SK-N-SH (cell line): ENCODE results near the gene DNAH9. TPM values are rescaled to one million over a fixed set of nuclear protein-coding genes. Genes with fewer than 3 reads are reported as not detected.

Experiments used
- CTCF ChIA-PET: fragments of 300-600, 350-600 bp; formaldehyde crosslinking; extraction: SDS; loops from one replicate; lab custom pipeline; 2021; lab: Yijun Ruan, JAX
- POLR2A ChIA-PET: fragments of 350-600 bp; sonication (Branson Sonifier 250); formaldehyde crosslinking; extraction: SDS; loops from one replicate; lab custom pipeline; 2020; ENCODE audit warnings: antibody characterized with exemption, inconsistent platforms; lab: Yijun Ruan, JAX
- DNase-seq: peaks from one replicate; pipeline ENCODE4 v3.0.0; 2012
- H2AFZ ChIP-seq: fragments of 200-600 bp; sonication (generic); 2 replicates; pipeline ENCODE4 v1.8.1; 2016; ENCODE audit warnings: antibody characterized with exemption, mild to moderate bottlenecking, low read depth
- H3F3A ChIP-seq: fragments of 200-600 bp; sonication (generic); replicated peaks from 2 replicates; pipeline ENCODE3; 2016; ENCODE audit warnings: antibody characterized with exemption, mild to moderate bottlenecking; ENCODE audit not compliant: insufficient read depth
- H3K27ac ChIP-seq, 2 experiments: fragments of 200-500 bp in 1 of 2; fragments of 200-600 bp in 1 of 2; sonication (Bioruptor generic) in 1 of 2; sonication (generic), shearing (Covaris generic) in 1 of 2; 2 replicates each; pipeline versions ENCODE4 v1.5.1 to v1.6.1; 2014 to 2016; ENCODE audit warnings: low read depth in 2 of 2, inconsistent platforms in 1 of 2, low read length in 1 of 2, mild to moderate bottlenecking in 1 of 2, mixed read lengths in 1 of 2
- H3K27me3 ChIP-seq: fragments of 200-600 bp; sonication (generic), shearing (Covaris generic); 2 replicates; pipeline ENCODE4 v1.6.1; 2016; ENCODE audit warnings: mixed run types; ENCODE audit not compliant: insufficient read depth
- H3K36me3 ChIP-seq, 2 experiments: fragments of 200-500 bp in 1 of 2; fragments of 200-600 bp in 1 of 2; sonication (Bioruptor generic) in 1 of 2; sonication (generic) in 1 of 2; replicated peaks in 1 of 2; 2 replicates each; pipeline versions ENCODE3 to v1.5.1; 2014 to 2016; ENCODE audit warnings: low read length in 1 of 2, mild to moderate bottlenecking in 1 of 2; ENCODE audit not compliant: insufficient read depth in 2 of 2, control insufficient read depth in 1 of 2
- H3K4me1 ChIP-seq, 2 experiments: fragments of 200-500 bp in 1 of 2; fragments of 200-600 bp in 1 of 2; sonication (Bioruptor generic) in 1 of 2; sonication (generic), shearing (Covaris generic) in 1 of 2; 2 replicates each; pipeline versions ENCODE4 v1.5.1 to v1.6.1; 2014 to 2016; ENCODE audit warnings: low read depth in 1 of 2, low read length in 1 of 2, mixed run types in 1 of 2; ENCODE audit not compliant: insufficient read depth in 2 of 2, control insufficient read depth in 1 of 2
- H3K4me2 ChIP-seq: fragments of 200-600 bp; sonication (generic), shearing (Covaris generic); 2 replicates; pipeline ENCODE4 v1.6.1; 2017; ENCODE audit warnings: mixed run types
- H3K4me3 ChIP-seq, 2 experiments: fragments of 200-500 bp in 1 of 2; fragments of 200-600 bp in 1 of 2; sonication (Bioruptor generic) in 1 of 2; sonication (generic), shearing (Covaris generic) in 1 of 2; 2 replicates each; pipeline versions ENCODE4 v1.5.1 to v1.8.1; 2014 to 2016; ENCODE audit warnings: low read depth in 2 of 2, inconsistent platforms in 1 of 2, low read length in 1 of 2, mild to moderate bottlenecking in 1 of 2, mixed read lengths in 1 of 2, moderate library complexity in 1 of 2
- H3K79me2 ChIP-seq: fragments of 200-600 bp; sonication (generic); 2 replicates; pipeline ENCODE4 v1.8.1; 2017; ENCODE audit warnings: mild to moderate bottlenecking; ENCODE audit not compliant: insufficient read depth
- H3K9ac ChIP-seq: fragments of 200-600 bp; sonication (generic); 2 replicates; pipeline ENCODE4 v1.6.1; 2017; ENCODE audit warnings: mixed run types
- H3K9me2 ChIP-seq: fragments of 200-600 bp; sonication (generic); 2 replicates; pipeline ENCODE4 v1.6.1; 2017; ENCODE audit warnings: mixed run types
- H3K9me3 ChIP-seq: fragments of 200-600 bp; sonication (generic); 2 replicates; pipeline ENCODE4 v1.6.1; 2017; ENCODE audit warnings: mixed run types, mild to moderate bottlenecking, moderate library complexity
- H4K20me1 ChIP-seq: fragments of 200-600 bp; sonication (generic); 2 replicates; pipeline ENCODE4 v1.6.1; 2017; ENCODE audit warnings: mild to moderate bottlenecking, mixed run types; ENCODE audit not compliant: insufficient read depth
- ELF1 ChIP-seq: IDR thresholded peaks from 2 replicates; pipeline ENCODE4 v1.4.0; 2012
- EP300 ChIP-seq, 2 experiments: IDR thresholded peaks; 2 replicates each; pipeline versions ENCODE4 v1.4.0 to v1.6.1; 2012; ENCODE audit warnings: borderline replicate concordance in 1 of 2, low read depth in 1 of 2, low read length in 1 of 2
- FOXM1 ChIP-seq: IDR thresholded peaks from 2 replicates; pipeline ENCODE4 v1.4.0; 2012; ENCODE audit warnings: low read depth, mild to moderate bottlenecking
- JUND ChIP-seq: IDR thresholded peaks from 2 replicates; pipeline ENCODE4 v1.4.0; 2012
- MXI1 ChIP-seq: IDR thresholded peaks from 2 replicates; pipeline ENCODE4 v1.6.1; 2012; ENCODE audit warnings: mild to moderate bottlenecking, low read depth, low read length, improper control_type of control experiment
- RAD21 ChIP-seq: IDR thresholded peaks from 2 replicates; pipeline ENCODE4 v1.6.1; 2012; ENCODE audit warnings: mild to moderate bottlenecking, low read length
- SIN3A ChIP-seq: IDR thresholded peaks from 2 replicates; pipeline ENCODE4 v1.6.1; 2012; ENCODE audit warnings: low read depth, mild to moderate bottlenecking, low read length, moderate library complexity, borderline replicate concordance
- SMC3 ChIP-seq: IDR thresholded peaks from 2 replicates; pipeline ENCODE4 v1.6.1; 2012; ENCODE audit warnings: low read depth, low read length, improper control_type of control experiment
- YY1 ChIP-seq: IDR thresholded peaks from 2 replicates; pipeline ENCODE4 v1.4.0; 2012; ENCODE audit warnings: low read depth, mild to moderate bottlenecking
- WGBS: methylation state at CpG from one replicate; pipeline ENCODE4 v1.1.6; 2017; ENCODE audit warnings: low lambda C conversion rate; 5-methylcytosine and 5-hydroxymethylcytosine counted together
- polyA plus RNA-seq, 3 experiments: library from polyadenylated mRNA; depleted of rRNA; stranded (reverse); fragments of >200 nt; gene quantifications; 2 replicates each; pipeline ENCODE4 v1.2.3, GENCODE V29; 2012
- TF ChIP-seq, protein P1 (sequence below): IDR thresholded peaks from 2 replicates; pipeline ENCODE4 v1.4.0; 2012; ENCODE audit warnings: low read depth, borderline replicate concordance
- TF ChIP-seq, protein P2 (sequence below): IDR thresholded peaks from 2 replicates; pipeline ENCODE4 v1.6.1; 2012; ENCODE audit warnings: mild to moderate bottlenecking, low read depth, low read length, moderate library complexity
- TF ChIP-seq, protein P3 (sequence below): IDR thresholded peaks from 2 replicates; pipeline ENCODE4 v1.4.0; 2012; ENCODE audit warnings: low read depth, borderline replicate concordance
- TF ChIP-seq, protein P4 (sequence below): fragments of 150-350 bp; IDR thresholded peaks from 2 replicates; pipeline ENCODE4 v1.6.1; 2017; ENCODE audit warnings: antibody characterized with exemption, low read length, low read depth, borderline replicate concordance
- TF ChIP-seq, protein P5 (sequence below): fragments of 150-350 bp; IDR thresholded peaks from 2 replicates; pipeline ENCODE4 v1.6.1; 2016; ENCODE audit warnings: mild to moderate bottlenecking, low read depth, low read length

Gene DNAH9
- polyA plus RNA-seq, 1 of the 3 experiments (the other 2 are of a cell fraction) = not detected

DNA sequence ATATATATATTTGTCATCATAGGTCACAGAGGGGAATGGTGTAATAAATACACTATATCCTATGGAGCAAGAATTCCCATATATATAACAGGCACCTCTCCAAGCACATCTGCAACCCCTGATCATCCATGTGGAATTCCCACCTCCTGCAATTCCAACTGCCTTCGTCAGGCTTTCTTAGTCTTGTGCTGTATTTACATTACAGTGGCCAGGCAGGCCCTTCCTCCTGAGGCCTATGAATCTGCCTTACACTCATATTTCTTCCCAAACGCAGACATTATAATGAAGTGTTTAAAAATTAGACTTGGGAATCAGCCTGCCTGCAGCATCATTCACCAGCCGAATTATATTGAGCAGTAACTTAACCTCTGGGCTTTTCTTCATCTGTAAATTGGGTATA lies 19.3 kb upstream of the DNAH9 start:
- no peak overlapping the region for H2AFZ ChIP-seq

DNA sequence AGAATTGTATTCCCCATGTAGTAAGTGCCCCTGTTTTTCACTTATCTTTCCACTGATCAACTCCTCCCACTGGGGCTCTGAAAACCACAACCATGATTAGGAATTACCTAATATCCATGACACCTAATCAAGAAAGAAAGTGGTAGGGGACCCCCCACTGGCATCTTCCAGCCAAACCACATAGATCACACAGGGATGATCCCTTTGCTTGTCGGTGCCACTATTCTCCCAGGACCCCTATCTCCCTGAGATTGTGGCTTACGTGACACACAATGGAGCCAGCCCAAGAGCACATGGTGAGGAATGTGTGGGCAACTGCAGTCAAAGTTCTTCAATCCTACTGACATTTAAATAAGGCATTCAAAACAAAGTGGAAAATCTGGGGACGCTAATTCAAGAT lies 17.6 kb upstream of the DNAH9 start:
- Histone ChIP-seq H3K9ac (no peak overlapping the region), H3K9me3 (no peaks in the 10 kb centered on the region), H3K9me2 (no peaks in the 10 kb centered on the region), H3K4me3 (no peak overlapping the region), H3K79me2 (no peaks in the 10 kb centered on the region), H3K27ac (no peak overlapping the region), H3K27me3 (no peaks in the 10 kb centered on the region), H3K36me3 (no peaks in the 10 kb centered on the region), H3K4me2 (no peak overlapping the region), H2AFZ (no peak overlapping the region), H3K4me1 (no peaks in the 10 kb centered on the region), H3F3A (no peaks in the 10 kb centered on the region), H4K20me1 (no peaks in the 10 kb centered on the region)
- POLR2A ChIA-PET = no interaction called here
- no peak for DNase-seq
- WGBS = 39% methylated on average over 3 of the region's 3 CpGs
- CTCF ChIA-PET = interaction anchor here (1.0 kb wide), 1 partner anchor 11 kb away, joined by 4 read pairs; no protein-coding TSS in a partner anchor
- TF ChIP-seq ELF1 = no peak
- TF ChIP-seq, protein P1, sequence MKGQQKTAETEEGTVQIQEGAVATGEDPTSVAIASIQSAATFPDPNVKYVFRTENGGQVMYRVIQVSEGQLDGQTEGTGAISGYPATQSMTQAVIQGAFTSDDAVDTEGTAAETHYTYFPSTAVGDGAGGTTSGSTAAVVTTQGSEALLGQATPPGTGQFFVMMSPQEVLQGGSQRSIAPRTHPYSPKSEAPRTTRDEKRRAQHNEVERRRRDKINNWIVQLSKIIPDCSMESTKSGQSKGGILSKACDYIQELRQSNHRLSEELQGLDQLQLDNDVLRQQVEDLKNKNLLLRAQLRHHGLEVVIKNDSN = no peak
- TF ChIP-seq JUND = no peak
- TF ChIP-seq FOXM1 = no peak
- TF ChIP-seq, protein P2, sequence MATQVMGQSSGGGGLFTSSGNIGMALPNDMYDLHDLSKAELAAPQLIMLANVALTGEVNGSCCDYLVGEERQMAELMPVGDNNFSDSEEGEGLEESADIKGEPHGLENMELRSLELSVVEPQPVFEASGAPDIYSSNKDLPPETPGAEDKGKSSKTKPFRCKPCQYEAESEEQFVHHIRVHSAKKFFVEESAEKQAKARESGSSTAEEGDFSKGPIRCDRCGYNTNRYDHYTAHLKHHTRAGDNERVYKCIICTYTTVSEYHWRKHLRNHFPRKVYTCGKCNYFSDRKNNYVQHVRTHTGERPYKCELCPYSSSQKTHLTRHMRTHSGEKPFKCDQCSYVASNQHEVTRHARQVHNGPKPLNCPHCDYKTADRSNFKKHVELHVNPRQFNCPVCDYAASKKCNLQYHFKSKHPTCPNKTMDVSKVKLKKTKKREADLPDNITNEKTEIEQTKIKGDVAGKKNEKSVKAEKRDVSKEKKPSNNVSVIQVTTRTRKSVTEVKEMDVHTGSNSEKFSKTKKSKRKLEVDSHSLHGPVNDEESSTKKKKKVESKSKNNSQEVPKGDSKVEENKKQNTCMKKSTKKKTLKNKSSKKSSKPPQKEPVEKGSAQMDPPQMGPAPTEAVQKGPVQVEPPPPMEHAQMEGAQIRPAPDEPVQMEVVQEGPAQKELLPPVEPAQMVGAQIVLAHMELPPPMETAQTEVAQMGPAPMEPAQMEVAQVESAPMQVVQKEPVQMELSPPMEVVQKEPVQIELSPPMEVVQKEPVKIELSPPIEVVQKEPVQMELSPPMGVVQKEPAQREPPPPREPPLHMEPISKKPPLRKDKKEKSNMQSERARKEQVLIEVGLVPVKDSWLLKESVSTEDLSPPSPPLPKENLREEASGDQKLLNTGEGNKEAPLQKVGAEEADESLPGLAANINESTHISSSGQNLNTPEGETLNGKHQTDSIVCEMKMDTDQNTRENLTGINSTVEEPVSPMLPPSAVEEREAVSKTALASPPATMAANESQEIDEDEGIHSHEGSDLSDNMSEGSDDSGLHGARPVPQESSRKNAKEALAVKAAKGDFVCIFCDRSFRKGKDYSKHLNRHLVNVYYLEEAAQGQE = no peak
- TF ChIP-seq SMC3 = no peak
- TF ChIP-seq YY1 = no peak
- TF ChIP-seq, protein P3, sequence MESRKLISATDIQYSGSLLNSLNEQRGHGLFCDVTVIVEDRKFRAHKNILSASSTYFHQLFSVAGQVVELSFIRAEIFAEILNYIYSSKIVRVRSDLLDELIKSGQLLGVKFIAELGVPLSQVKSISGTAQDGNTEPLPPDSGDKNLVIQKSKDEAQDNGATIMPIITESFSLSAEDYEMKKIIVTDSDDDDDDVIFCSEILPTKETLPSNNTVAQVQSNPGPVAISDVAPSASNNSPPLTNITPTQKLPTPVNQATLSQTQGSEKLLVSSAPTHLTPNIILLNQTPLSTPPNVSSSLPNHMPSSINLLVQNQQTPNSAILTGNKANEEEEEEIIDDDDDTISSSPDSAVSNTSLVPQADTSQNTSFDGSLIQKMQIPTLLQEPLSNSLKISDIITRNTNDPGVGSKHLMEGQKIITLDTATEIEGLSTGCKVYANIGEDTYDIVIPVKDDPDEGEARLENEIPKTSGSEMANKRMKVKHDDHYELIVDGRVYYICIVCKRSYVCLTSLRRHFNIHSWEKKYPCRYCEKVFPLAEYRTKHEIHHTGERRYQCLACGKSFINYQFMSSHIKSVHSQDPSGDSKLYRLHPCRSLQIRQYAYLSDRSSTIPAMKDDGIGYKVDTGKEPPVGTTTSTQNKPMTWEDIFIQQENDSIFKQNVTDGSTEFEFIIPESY = no peak
- TF ChIP-seq, protein P4, sequence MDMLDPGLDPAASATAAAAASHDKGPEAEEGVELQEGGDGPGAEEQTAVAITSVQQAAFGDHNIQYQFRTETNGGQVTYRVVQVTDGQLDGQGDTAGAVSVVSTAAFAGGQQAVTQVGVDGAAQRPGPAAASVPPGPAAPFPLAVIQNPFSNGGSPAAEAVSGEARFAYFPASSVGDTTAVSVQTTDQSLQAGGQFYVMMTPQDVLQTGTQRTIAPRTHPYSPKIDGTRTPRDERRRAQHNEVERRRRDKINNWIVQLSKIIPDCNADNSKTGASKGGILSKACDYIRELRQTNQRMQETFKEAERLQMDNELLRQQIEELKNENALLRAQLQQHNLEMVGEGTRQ = no peak

More for the DNA sequence above, 19.3 kb upstream of the DNAH9 start:
- no peaks in the 10 kb centered on the region for H3K27me3 ChIP-seq
- no peaks in the 10 kb centered on the region for H3F3A ChIP-seq
- WGBS = 18% methylated on average over 3 of the region's 3 CpGs
- no peak overlapping the region for H3K9ac ChIP-seq
- no peak overlapping the region for H3K4me3 ChIP-seq
- H3K9me2 ChIP-seq = no peaks in the 10 kb centered on the region
- no peaks in the 10 kb centered on the region for H3K4me1 ChIP-seq
- no peaks in the 10 kb centered on the region for H3K79me2 ChIP-seq
- no peak overlapping the region for H3K4me2 ChIP-seq
- no peak for DNase-seq
- H3K27ac ChIP-seq = no peak overlapping the region
- ChIA-PET CTCF (no interaction called here), POLR2A (no interaction called here)
- H3K36me3 ChIP-seq = no peaks in the 10 kb centered on the region
- H3K9me3 ChIP-seq = no peaks in the 10 kb centered on the region
- H4K20me1 ChIP-seq = no peaks in the 10 kb centered on the region
- TF ChIP-seq, protein P5, sequence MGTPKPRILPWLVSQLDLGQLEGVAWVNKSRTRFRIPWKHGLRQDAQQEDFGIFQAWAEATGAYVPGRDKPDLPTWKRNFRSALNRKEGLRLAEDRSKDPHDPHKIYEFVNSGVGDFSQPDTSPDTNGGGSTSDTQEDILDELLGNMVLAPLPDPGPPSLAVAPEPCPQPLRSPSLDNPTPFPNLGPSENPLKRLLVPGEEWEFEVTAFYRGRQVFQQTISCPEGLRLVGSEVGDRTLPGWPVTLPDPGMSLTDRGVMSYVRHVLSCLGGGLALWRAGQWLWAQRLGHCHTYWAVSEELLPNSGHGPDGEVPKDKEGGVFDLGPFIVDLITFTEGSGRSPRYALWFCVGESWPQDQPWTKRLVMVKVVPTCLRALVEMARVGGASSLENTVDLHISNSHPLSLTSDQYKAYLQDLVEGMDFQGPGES = no peak
- TF ChIP-seq, protein P3 = no peak
- TF ChIP-seq SIN3A (no peak), FOXM1 (no peak), EP300 (IDR thresholded peaks at IDR 0.05; ENCODE audit: borderline replicate concordance in 1 of 2, low read depth in 1 of 2, low read length in 1 of 2) (no peak), MXI1 (no peak), RAD21 (no peak)
- TF ChIP-seq, protein P1 = no peak
